ENCODE measurements around the gene YEATS4.

DNA sequence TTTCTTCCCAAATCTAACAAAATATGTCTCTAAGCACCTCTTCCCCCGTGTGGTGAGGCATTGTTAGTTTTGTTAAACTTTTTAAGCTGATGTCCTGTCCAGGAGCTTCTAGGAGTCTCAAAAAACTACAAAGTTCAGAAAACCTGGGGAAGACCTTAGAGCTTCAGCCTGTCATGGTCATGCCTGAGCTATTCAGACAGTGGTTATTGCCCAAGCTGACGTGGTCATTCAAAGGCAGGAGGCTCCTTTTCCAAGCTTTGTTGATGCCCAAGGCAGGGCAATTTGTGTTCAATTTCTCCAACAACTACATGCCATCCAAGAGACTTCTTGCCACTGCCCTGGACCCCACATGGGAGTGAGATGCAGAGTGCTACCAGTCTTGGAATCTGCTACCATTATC lies 17.1 kb upstream of the YEATS4 start:
- TF ChIP-seq, protein P1, sequence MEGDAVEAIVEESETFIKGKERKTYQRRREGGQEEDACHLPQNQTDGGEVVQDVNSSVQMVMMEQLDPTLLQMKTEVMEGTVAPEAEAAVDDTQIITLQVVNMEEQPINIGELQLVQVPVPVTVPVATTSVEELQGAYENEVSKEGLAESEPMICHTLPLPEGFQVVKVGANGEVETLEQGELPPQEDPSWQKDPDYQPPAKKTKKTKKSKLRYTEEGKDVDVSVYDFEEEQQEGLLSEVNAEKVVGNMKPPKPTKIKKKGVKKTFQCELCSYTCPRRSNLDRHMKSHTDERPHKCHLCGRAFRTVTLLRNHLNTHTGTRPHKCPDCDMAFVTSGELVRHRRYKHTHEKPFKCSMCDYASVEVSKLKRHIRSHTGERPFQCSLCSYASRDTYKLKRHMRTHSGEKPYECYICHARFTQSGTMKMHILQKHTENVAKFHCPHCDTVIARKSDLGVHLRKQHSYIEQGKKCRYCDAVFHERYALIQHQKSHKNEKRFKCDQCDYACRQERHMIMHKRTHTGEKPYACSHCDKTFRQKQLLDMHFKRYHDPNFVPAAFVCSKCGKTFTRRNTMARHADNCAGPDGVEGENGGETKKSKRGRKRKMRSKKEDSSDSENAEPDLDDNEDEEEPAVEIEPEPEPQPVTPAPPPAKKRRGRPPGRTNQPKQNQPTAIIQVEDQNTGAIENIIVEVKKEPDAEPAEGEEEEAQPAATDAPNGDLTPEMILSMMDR (IDR thresholded peaks at IDR 0.05): no peak
- no peak for TF ChIP-seq EZH2 (IDR thresholded peaks at IDR 0.05; ENCODE audit: borderline replicate concordance, insufficient read depth, low read depth, low read length, poor library complexity, severe bottlenecking)
